Gastroesophageal sphincter (tissue), 3 donors: ENCODE results near the gene PHF8.

Source experiments
- CTCF ChIP-seq, 4 experiments: fragments of 200-600 bp in 2 of 4; fragments of 450-650 bp in 2 of 4; sonication (generic) in 1 of 4; IDR thresholded peaks; one replicate each; pipeline ENCODE4 v1.5.1; 2017 to 2019; ENCODE audit warnings: antibody characterized with exemption in 4 of 4, mild to moderate bottlenecking in 2 of 4, moderate library complexity in 2 of 4
- POLR2A ChIP-seq, 2 donors: fragments of 450-650 bp; IDR thresholded peaks; one replicate each; pipeline ENCODE4 v1.6.1; 2017; ENCODE audit warnings: antibody characterized with exemption in 2 of 2, mild to moderate bottlenecking in 2 of 2, moderate library complexity in 1 of 2
- POLR2AphosphoS5 ChIP-seq: sonication (generic); formaldehyde crosslinking; IDR thresholded peaks from one replicate; pipeline ENCODE4 v1.6.1; 2017; ENCODE audit warnings: antibody characterized with exemption

- TF ChIP-seq POLR2A (IDR thresholded peaks at IDR 0.05) (no peak), CTCF (IDR thresholded peaks at IDR 0.05) (no peak), POLR2AphosphoS5 (no peak)
Observed at GRCh38 chrX:54093159-54093558, 48.9 kb upstream of the PHF8 start.
